Heart left ventricle (tissue), 13 donors: Measurements from ENCODE around the gene ZNF503.

Experiments used
- POLR2A ChIP-seq, 2 donors: fragments of 450-650 bp; IDR thresholded peaks; one replicate each; pipeline ENCODE4 v1.6.1; 2017; ENCODE audit warnings: antibody characterized with exemption in 2 of 2, mild to moderate bottlenecking in 2 of 2, moderate library complexity in 2 of 2
- TF ChIP-seq, protein P1 (sequence below), 12 donors: fragments of 200-600 bp; sonication (generic) in 4 of 12; IDR thresholded peaks; one replicate each; pipeline versions ENCODE4 v1.5.0 to v1.8.0; 2018 to 2022; ENCODE audit warnings: antibody characterized with exemption in 12 of 12, mild to moderate bottlenecking in 5 of 12
- donor health status: ischemic (EF 13 %, LVEDD 7.1; RV severe dilation, severe dysfunction).
- donor health status: DM: no; HTN: yes; CAD: no.
- donor health status: DM: no; HTN: no; CAD: no.
- donor health status: ischemic (EF 25% LVEDD 6.9; RV normal size, moderate dysfunction).
- donor health status: ischemic (EF 25% LVEDD 5.7; RV mildly dilated, moderate dysfunction).
- donor health status: ischemic (EF 35%, LVEDD 5.7; RV mildly dilated, moderate dysfunction).
- donor health status: nonischemic (EF 11% LVEDD 7.7; RV severe dilation, severe dysfunction).
- donor health status: DM: yes; HTN: yes; CAD: no.
- donor health status: PGD.
- donor health status: ischemic (EF 29% LVEDD 5.4; RV normal size, mild dysfunction).
- donor health status: nonischemic (EF 23%, LVEDD 6.1; RV moderate dilation, normal function).

DNA sequence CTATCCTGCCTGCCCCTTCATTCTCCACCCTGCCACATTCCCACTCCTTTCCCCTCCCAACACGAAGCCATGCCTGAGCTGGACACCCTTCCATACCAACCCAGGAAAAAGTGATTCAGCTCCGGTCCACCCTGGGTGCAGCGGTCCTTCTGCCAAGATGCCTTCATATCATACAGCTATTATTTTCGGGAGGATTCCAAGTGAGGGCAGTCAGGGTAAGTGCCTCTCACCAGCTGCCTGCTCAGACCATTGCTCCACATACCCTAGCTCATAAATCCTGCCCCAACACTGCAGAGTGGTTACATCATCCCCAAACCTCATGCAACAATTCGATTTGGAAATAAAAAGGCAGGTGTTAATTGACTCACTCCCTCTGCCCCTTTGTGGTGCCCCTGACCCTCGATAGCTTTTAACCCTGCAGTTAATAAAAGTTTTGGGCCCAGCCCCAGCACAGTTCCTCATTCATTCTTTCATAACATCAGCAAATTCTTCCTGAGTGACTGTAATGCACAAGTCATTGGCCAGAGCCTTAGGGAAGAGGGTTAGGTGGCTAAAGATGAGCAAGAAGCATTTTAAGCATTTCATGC lies 42.6 kb downstream of the ZNF503 start:
- no peak for TF ChIP-seq POLR2A (IDR thresholded peaks at IDR 0.05)
- TF ChIP-seq, protein P1, sequence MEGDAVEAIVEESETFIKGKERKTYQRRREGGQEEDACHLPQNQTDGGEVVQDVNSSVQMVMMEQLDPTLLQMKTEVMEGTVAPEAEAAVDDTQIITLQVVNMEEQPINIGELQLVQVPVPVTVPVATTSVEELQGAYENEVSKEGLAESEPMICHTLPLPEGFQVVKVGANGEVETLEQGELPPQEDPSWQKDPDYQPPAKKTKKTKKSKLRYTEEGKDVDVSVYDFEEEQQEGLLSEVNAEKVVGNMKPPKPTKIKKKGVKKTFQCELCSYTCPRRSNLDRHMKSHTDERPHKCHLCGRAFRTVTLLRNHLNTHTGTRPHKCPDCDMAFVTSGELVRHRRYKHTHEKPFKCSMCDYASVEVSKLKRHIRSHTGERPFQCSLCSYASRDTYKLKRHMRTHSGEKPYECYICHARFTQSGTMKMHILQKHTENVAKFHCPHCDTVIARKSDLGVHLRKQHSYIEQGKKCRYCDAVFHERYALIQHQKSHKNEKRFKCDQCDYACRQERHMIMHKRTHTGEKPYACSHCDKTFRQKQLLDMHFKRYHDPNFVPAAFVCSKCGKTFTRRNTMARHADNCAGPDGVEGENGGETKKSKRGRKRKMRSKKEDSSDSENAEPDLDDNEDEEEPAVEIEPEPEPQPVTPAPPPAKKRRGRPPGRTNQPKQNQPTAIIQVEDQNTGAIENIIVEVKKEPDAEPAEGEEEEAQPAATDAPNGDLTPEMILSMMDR (IDR thresholded peaks at IDR 0.05), result no peak
